H1 (cell line): ENCODE measurements around the gene PTPN22.

Source experiments
- TBP ChIP-seq: IDR thresholded peaks from 2 replicates; pipeline ENCODE4 v1.6.1; 2011; ENCODE audit warnings: low read depth, low read length, improper control_type of control experiment
- TF ChIP-seq, protein P1 (sequence below): IDR thresholded peaks from 2 replicates; pipeline ENCODE4 v1.6.1; 2011; ENCODE audit warnings: low read depth, mild to moderate bottlenecking, low read length; ENCODE audit not compliant: insufficient read depth
- TF ChIP-seq, protein P2 (sequence below), 3 experiments: IDR thresholded peaks; 1 replicate in 2 of 3; 2 replicates in 1 of 3; pipeline versions ENCODE4 v1.5.1 to v1.6.1; 2011; ENCODE audit warnings: low read length in 3 of 3, mild to moderate bottlenecking in 3 of 3, inconsistent platforms in 2 of 3, low read depth in 1 of 3, moderate library complexity in 1 of 3; ENCODE audit not compliant: insufficient read depth in 1 of 3; ENCODE audit errors: control extremely low read depth in 1 of 3

DNA sequence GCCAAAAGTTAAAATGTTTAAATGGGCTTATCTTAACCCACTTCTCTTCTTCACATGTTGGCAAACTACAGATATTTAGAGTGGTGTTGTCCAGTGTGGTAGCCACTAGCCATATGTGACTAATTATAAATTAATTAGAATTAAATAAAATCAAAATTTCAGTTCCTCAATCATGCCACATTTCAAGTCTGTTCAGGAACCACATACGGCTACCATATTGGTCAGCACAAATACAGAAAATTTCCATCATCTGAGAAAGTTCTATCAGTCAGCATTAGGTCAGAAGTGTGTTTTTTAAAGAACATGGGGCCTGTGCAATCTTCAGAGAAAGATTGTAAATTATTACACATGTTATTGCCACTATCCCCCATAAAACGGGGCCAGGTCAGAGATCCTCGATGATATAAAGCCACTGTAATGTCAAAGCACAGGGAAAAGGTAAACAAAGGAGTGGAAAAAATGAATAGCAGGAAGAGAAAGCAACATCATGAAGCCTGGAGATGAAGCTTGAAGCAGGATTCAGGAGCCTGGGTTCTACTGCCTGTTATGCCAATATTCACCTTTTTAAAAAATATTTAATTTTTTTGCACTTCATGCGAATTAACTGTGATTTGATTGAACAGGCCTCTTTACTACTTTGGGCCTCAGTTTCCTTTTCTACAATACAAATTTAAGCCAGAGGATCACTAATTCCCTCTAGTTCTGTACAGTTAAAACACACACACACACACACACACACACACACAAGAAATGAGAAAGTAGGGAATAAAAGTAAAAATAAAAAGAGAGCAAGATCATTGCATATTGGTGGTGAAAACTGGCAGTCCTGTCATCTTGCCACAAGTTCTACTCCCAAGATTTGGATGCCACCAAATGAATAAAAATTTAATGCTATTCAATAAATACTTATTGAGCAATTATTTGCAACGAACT is 61.6 kb downstream of the PTPN22 start:
- TF ChIP-seq TBP: no peak
- TF ChIP-seq, protein P1, sequence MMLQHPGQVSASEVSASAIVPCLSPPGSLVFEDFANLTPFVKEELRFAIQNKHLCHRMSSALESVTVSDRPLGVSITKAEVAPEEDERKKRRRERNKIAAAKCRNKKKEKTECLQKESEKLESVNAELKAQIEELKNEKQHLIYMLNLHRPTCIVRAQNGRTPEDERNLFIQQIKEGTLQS: no peak
- TF ChIP-seq, protein P2, sequence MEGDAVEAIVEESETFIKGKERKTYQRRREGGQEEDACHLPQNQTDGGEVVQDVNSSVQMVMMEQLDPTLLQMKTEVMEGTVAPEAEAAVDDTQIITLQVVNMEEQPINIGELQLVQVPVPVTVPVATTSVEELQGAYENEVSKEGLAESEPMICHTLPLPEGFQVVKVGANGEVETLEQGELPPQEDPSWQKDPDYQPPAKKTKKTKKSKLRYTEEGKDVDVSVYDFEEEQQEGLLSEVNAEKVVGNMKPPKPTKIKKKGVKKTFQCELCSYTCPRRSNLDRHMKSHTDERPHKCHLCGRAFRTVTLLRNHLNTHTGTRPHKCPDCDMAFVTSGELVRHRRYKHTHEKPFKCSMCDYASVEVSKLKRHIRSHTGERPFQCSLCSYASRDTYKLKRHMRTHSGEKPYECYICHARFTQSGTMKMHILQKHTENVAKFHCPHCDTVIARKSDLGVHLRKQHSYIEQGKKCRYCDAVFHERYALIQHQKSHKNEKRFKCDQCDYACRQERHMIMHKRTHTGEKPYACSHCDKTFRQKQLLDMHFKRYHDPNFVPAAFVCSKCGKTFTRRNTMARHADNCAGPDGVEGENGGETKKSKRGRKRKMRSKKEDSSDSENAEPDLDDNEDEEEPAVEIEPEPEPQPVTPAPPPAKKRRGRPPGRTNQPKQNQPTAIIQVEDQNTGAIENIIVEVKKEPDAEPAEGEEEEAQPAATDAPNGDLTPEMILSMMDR (IDR thresholded peaks at IDR 0.05; ENCODE audit: control extremely low read depth in 1 of 3, insufficient read depth in 1 of 3, low read depth in 1 of 3, low read length in 3 of 3): no peak
